GM19438 (cell line): ENCODE measurements around the gene IGDCC3.
"Not testable (repeated sequence)": the region's sequence is repeated elsewhere in the genome, so short reads cannot be mapped to it uniquely, and the experiment has no call there.

Experiments used
- ATAC-seq: cut with Tn5 transposase; IDR thresholded peaks from one replicate; pipeline ENCODE4 v1.9.1; 2021; ENCODE audit warnings: low read depth; ENCODE audit not compliant: unreplicated experiment

The IGDCC3 gene

GRCh38 chr15:65408324-65409035, 30.7 kb upstream of the IGDCC3 start:
- no peak for ATAC-seq

GRCh38 chr15:65406424-65407000, 28.7 kb upstream of the IGDCC3 start:
- no peak for ATAC-seq

GRCh38 chr15:65405791-65406423, 28.1 kb upstream of the IGDCC3 start:
- no peak for ATAC-seq

DNA sequence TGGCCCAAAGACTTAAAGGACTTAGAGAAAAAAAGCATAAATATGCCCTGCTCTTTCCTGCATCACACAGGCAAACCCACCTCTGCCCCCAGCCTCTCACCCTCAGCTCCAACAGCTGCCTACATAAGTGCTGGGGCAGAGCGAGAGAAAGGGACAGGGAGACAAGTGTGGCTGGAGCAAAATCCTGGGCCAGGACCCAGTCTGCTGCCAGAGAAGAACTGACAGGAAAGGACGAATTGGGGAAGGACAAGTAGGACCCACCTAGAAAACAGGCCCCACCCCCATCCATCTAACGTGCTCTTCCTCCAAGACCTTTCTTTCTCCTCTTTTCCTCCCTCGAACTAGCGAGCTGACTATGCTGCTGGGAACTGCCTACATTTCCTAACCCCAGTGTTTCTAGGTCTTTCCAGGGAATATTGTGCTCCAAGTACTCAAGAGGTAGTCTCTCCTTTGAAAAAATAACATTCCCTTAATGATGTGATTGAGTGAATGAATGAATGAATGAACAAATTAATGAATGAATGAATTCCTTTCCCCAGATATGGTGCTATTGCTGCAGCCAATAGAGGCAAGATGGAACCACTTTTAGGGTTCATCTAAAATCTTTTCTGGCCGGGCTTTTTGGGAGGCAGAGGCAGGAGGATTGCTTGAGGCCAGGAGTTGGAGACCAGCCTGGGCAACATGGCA, 26.5 kb upstream of the IGDCC3 start:
- ATAC-seq, result no peak

DNA sequence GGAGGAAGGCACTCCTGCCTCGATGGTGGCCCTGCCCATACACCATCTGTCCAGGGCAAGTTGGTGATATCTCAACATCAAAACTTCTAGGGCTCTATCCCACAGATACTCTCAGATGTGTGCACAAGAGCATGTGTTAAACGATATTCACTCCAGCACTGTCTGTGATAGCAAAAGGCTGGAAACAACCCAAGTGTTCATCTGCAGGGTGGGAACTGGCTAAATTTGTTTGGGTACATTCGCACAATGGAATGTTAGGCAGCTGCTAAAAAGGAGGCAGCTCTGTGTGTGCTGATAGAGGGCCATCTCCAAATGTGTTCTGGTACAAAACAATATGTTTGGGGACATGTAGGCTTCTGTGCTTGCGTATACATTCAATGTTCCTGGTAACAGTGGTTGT, 25.2 kb upstream of the IGDCC3 start:
- no peak for ATAC-seq

GRCh38 chr15:65401611-65402240, 23.9 kb upstream of the IGDCC3 start:
- ATAC-seq, result no peak

DNA sequence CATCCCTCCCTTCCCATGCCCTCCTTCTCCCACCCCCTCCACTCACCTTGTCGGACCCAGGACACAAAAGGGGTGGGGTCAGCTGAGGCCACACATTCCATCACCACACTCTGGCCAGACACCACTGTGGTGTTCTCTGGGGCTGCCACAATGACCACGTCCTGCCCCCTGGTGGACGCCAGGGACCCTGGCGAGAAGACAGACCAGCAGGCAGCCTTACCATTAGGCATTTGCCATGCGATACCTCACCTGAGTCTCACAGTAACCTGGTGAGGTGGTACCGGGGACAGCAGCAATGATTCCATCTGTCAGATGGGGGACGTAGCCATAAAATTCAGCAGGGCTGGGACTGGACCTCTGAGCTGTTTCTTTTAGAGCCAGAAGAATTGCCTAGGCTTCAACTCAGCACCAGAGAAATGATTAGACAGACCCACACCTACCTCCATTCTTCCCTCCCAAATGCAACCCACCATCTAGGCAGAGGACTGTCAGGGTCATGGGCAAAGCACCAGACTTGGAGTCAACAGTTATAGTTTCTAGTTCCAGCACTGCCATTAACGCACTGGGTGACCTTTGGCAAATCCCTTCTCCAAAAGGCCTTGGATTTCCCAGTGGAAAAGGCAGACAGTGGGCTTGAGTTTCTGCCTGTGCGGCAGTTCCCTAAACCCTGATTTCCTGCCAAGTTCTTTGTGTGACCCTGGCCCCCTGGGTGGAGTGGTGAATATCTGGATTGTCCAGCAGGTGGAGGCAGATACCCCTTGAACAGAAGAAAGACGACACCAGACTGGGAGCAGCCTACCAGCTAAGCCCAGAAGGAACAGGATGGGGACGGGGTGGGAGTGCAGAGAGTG, 23.2 kb upstream of the IGDCC3 start:
- no peak for ATAC-seq

DNA sequence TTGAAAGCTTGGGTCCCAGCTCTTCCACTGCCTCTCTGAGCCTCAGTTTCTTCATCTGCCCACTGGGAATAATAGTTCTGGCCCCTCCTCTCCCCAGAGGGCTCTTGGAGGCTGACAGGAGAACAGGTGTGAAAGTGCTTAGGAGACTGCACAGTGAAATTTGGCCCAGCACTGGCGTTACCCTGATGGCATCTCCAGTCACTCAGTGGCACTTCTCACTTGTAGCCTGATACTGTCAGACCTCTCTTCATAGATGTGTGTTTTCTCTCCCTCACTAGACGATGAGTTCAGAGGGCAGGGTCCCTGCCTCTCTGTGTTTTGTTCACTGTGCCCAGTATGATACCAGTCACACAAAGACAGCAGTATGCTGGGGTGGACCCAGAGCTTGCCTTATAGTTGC, 22.2 kb upstream of the IGDCC3 start:
- no peak for ATAC-seq

- no peak for ATAC-seq
Observed at GRCh38 chr15:65399001-65399706, 21.4 kb upstream of the IGDCC3 start.

- not testable (repeated sequence) for ATAC-seq
Observed at GRCh38 chr15:65398486-65398885, 20.7 kb upstream of the IGDCC3 start.

DNA sequence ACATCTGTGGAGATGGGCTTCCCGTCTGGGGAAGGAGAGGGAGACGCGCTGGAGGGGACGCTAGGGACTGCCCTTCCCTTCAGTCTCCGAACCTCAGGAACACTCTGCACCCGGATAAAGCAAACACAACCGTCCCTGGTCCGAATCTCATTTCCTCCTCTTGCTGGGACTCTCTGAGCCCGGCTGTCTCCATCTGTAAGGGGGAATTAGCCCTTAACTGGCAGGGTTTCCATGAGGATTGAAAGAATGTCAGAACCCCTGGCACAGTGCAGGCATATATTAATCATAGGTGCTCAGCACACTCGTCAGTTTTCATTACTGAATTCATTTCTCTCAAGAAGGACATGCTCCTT, 19.1 kb upstream of the IGDCC3 start:
- no peak for ATAC-seq

DNA sequence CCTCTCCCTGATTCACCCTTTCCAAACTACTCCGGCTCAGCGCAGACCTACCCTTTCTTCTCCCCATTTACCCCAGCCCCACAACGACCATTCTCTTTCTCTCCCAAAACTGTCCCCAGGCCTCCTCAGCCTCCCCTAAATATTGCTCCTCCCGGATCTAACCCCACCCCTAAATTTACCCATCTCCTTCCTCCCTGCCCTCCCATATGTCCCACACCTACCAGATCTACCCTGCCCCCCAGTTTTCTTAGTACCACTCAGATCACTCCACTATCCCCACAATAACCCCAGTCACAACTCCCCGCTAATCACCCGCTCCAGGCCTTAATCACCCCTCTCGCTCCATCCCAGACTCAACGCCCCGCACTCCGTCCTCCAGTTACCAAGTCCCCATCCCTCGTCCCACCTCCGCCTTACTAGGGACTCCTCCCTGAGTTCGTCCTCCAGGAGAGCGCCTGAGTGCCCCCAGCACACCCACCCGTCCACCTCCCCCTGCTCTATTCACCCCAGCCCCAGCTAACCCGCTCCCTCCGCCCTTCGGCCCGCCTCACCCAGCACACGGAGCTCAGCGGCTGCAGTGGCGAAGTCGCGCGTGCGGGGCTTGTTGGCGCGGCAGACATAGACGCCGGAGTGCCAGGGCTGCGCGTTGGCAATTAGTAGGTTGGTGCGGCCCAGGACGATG, 18.6 kb upstream of the IGDCC3 start:
- ATAC-seq, result no peak

DNA sequence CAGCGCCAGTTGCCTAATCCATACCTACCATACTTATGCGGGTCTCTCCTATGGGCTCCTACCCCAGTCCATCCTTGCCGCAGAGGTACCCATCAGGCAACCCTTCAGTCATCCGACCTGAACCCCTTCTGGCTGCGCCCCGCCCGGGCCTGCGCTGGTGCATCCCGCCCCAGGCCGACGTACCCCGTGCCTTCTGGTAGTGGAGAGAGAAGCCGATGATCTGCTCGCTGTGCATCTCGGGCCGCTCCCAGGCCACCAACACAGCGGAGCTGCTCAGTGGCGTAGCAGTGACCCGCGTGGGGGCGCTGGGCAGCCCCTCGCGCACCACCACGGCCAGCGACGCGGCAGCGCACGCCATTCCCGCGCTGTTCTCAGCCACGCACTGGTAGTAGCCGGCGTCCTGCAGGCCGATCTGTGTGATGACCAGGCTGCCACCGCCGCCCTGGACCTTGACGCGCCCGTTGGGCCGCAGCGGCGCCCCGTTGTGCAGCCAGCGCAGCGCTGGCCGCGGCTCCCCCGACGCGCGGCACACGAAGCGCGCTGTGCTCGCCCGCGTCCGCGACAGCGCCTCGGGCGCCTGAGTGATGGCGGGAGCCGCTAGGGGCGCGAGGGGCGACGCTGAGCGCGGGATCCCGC, 17.9 kb upstream of the IGDCC3 start:
- ATAC-seq, result no peak

- no peak for ATAC-seq
Observed at GRCh38 chr15:65394936-65395335, 17.1 kb upstream of the IGDCC3 start.

GRCh38 chr15:65394280-65394789, 16.5 kb upstream of the IGDCC3 start:
- ATAC-seq, result no peak

DNA sequence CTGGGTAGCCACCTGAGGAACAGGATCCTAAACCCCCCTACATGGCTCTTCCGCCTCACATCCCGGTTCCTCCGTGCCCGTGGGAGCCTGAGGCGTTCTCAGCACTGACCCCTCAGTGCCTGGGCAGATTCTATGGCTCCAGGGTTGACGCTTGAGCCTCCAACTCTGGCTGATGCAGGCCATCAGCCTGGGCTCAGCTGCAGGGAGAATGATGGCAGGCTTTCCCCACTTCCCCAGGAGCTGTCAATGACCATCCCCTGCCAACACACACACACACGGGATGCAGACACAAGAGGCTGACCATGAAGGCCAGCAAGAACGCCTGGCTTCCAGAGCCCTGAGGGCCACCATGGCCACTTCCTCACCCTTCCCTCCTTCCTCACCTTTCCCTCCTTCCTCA, 15.8 kb upstream of the IGDCC3 start:
- no peak for ATAC-seq

DNA sequence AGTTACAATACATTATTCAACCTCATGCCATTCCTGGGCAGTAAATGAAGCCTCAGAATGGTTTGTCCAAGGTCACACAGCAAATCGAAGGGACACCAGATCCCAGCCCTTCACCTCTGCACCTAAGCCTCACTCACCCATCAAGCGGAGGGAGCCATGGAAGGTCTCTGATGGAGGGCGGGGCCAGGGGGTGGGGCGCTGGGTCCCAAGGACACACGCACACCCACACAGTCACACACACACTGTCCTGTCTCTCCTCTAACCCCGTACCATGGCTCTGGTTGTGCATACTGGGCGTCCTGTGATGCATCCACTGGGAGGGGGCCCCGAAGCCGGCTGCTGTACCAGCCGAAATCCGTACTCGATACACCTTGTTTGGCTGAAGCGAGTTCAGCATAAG, 15.3 kb upstream of the IGDCC3 start:
- no peak for ATAC-seq

DNA sequence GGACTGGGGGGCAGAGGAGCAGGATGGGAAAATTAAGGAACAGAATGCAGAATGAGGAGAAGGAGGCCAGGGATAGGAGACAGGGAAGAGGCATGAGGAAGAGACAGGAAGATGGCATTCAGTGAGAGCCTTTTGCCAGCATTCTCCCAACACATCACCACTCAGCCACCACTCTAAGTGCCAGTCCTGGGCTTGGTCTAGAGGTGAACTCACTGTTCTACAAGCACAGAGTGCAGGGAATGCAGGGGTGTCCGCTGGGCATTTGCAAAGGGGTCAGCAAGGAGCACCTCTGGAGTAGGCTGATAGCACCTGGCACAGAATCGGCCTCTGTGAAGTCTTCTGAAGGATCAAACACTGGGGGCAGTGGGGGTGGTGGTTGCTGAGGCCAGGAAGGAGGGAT, 14.6 kb upstream of the IGDCC3 start:
- ATAC-seq, result no peak
